Endothelial cell of umbilical vein (primary cell): Measurements from ENCODE around the gene ADGRG1. TPM values are rescaled to one million over a fixed set of nuclear protein-coding genes. Genes with fewer than 3 reads are reported as not detected.
A peak's percentile ranks its signal among the peaks of the same experiment; 100 is the strongest.

ENCODE experiments used
- BruUV-seq: library from RNA; stranded (reverse); fragments of 400-500 nt; replicated peaks from 2 replicates; lab custom pipeline; 2021; lab: Mats Ljungman, UMichigan
- CTCF ChIA-PET: fragments of 300-600, 350-600 bp; sonication (Branson Sonifier 250); formaldehyde crosslinking; loops from one replicate; lab custom pipeline; 2021; ENCODE audit warnings: antibody characterized with exemption, inconsistent platforms; lab: Charles Lee
- POLR2A ChIA-PET: fragments of 300-600, 350-600 bp; sonication (Branson Sonifier 250); formaldehyde crosslinking; loops from one replicate; lab custom pipeline; 2021; ENCODE audit warnings: antibody characterized with exemption, inconsistent platforms; lab: Charles Lee
- DNase-seq: peaks from one replicate; pipeline ENCODE4 v3.0.0-alpha.2; 2011; ENCODE audit warnings: low read depth, low spot score
- FAIRE-seq: peaks from 2 replicates; lab custom pipeline; 2011; peaks lifted over from hg19 to GRCh38; lab: Jason Lieb, UNC
- H2AFZ ChIP-seq: 2 replicates; pipeline ENCODE4 v1.6.0; 2012; ENCODE audit warnings: low read depth, low read length, control low read depth, inconsistent platforms
- H3K27ac ChIP-seq: 2 replicates; pipeline ENCODE4 v1.5.1; 2011; ENCODE audit warnings: low read depth, mild to moderate bottlenecking, control low read depth, low read length, moderate library complexity; ENCODE audit not compliant: insufficient read depth
- H3K27me3 ChIP-seq, 2 experiments: 2 replicates each; pipeline versions ENCODE4 v1.6.0 to v1.6.1; 2011; ENCODE audit warnings: low read length in 2 of 2, mixed read lengths in 1 of 2; ENCODE audit not compliant: control insufficient read depth in 2 of 2, insufficient read depth in 2 of 2
- H3K36me3 ChIP-seq, 2 experiments: 2 replicates in 1 of 2; 3 replicates in 1 of 2; pipeline ENCODE4 v1.5.1; 2011; ENCODE audit warnings: low read length in 2 of 2, mild to moderate bottlenecking in 1 of 2, moderate library complexity in 1 of 2; ENCODE audit not compliant: control insufficient read depth in 2 of 2, insufficient read depth in 2 of 2; ENCODE audit errors: extremely low read depth in 1 of 2
- H3K4me1 ChIP-seq: 3 replicates; pipeline ENCODE4 v1.5.1; 2011; ENCODE audit warnings: mild to moderate bottlenecking, low read length; ENCODE audit not compliant: control insufficient read depth, insufficient read depth; ENCODE audit errors: extremely low read depth
- H3K4me2 ChIP-seq: 2 replicates; pipeline ENCODE4 v1.6.1; 2011; ENCODE audit warnings: low read length, control low read depth, mixed read lengths; ENCODE audit not compliant: insufficient read depth
- H3K4me3 ChIP-seq, 3 experiments: fragments of 200-600 bp in 1 of 3; sonication (generic), shearing (Covaris generic) in 1 of 3; replicated peaks in 1 of 3; 2 replicates each; pipeline ENCODE4 v1.5.1; 2011 to 2016; ENCODE audit warnings: control low read depth in 3 of 3, low read length in 3 of 3, mild to moderate bottlenecking in 2 of 3, inconsistent platforms in 1 of 3, low read depth in 1 of 3, moderate library complexity in 1 of 3; ENCODE audit not compliant: insufficient read depth in 1 of 3
- H3K79me2 ChIP-seq: 2 replicates; pipeline ENCODE4 v1.6.0; 2012; ENCODE audit warnings: low read length, inconsistent platforms; ENCODE audit not compliant: control insufficient read depth, insufficient read depth
- H3K9ac ChIP-seq: replicated peaks from 2 replicates; pipeline ENCODE3; 2011; ENCODE audit warnings: low read length, control low read depth; ENCODE audit not compliant: insufficient read depth; ENCODE audit errors: extremely low read depth
- H3K9me1 ChIP-seq: replicated peaks from 3 replicates; pipeline ENCODE4 v1.6.0; 2011; ENCODE audit warnings: mild to moderate bottlenecking, low read length; ENCODE audit not compliant: control insufficient read depth, insufficient read depth; ENCODE audit errors: extremely low read depth
- H3K9me3 ChIP-seq: replicated peaks from 2 replicates; pipeline ENCODE4 v1.5.1; 2012; ENCODE audit warnings: low read length, inconsistent platforms; ENCODE audit not compliant: control insufficient read depth, insufficient read depth
- H4K20me1 ChIP-seq: replicated peaks from 2 replicates; pipeline ENCODE3; 2011; ENCODE audit warnings: mild to moderate bottlenecking, low read length; ENCODE audit not compliant: control insufficient read depth, insufficient read depth; ENCODE audit errors: extremely low read depth
- EZH2 ChIP-seq: IDR thresholded peaks from 2 replicates; pipeline ENCODE4 v1.6.1; 2012; ENCODE audit warnings: borderline replicate concordance, low read depth, mild to moderate bottlenecking, moderate library complexity, low read length, inconsistent platforms; ENCODE audit not compliant: severe bottlenecking
- FOS ChIP-seq: IDR thresholded peaks from 2 replicates; pipeline ENCODE4 v1.6.1; 2011; ENCODE audit warnings: mild to moderate bottlenecking, low read length, moderate library complexity, borderline replicate concordance; ENCODE audit not compliant: insufficient read depth
- GATA2 ChIP-seq: IDR thresholded peaks from 2 replicates; pipeline ENCODE4 v1.7.0; 2011; ENCODE audit warnings: low read depth, mild to moderate bottlenecking, moderate library complexity, mixed read lengths, low read length; ENCODE audit not compliant: insufficient read length, insufficient read depth
- JUN ChIP-seq: IDR thresholded peaks from 2 replicates; pipeline ENCODE4 v1.6.1; 2011; ENCODE audit warnings: borderline replicate concordance, low read depth; ENCODE audit not compliant: insufficient read length, insufficient read depth
- MYC ChIP-seq: IDR thresholded peaks from one replicate; pipeline ENCODE4 v1.6.1; 2011; ENCODE audit warnings: mild to moderate bottlenecking, low read depth, low read length
- POLR2A ChIP-seq: IDR thresholded peaks from 2 replicates; pipeline ENCODE4 v1.6.1; 2012; ENCODE audit warnings: low read depth, mild to moderate bottlenecking, control low read depth, low read length
- POLR2AphosphoS5 ChIP-seq: IDR thresholded peaks from 2 replicates; pipeline ENCODE4 v1.6.1; 2012; ENCODE audit warnings: low read depth, mild to moderate bottlenecking, control low read depth, low read length, moderate library complexity; ENCODE audit not compliant: insufficient read depth
- dilution Hi-C: fragments of 300-500 bp; cut with MboI; formaldehyde crosslinking; loops from one replicate; pipeline ENCODE4 v1.15.0; 2019; ENCODE audit warnings: low sequenced_read_pairs; ENCODE audit not compliant: extremely low pct_ligation_motif_present
- intact Hi-C: fragments of 100-400 bp; cut with micrococcal nuclease; formaldehyde crosslinking; loops from one replicate; pipeline ENCODE4 v1.10.0; 2022
- polyA plus RNA-seq, 4 experiments: library from polyadenylated mRNA; depleted of rRNA in 3 of 4; stranded (reverse) in 3 of 4; unstranded in 1 of 4; fragments of >200 nt; gene quantifications; 2 replicates each; pipeline versions ENCODE4 v1.2.1 to v1.2.3, GENCODE V29; 2011 to 2012; ENCODE audit warnings: missing spikeins in 1 of 4
- total RNA-seq: library from RNA; stranded (reverse); gene quantifications from 2 replicates; pipeline ENCODE4 v1.2.3, GENCODE V29; 2021
- TF ChIP-seq, protein P1 (sequence below): IDR thresholded peaks from 2 replicates; pipeline ENCODE4 v1.6.1; 2011; ENCODE audit not compliant: insufficient read depth, insufficient read length
- TF ChIP-seq, protein P2 (sequence below), 2 donors: IDR thresholded peaks; 1 replicate in 1 of 2; 2 replicates in 1 of 2; pipeline ENCODE4 v1.5.1; 2011; ENCODE audit warnings: low read length in 2 of 2, mild to moderate bottlenecking in 2 of 2, moderate library complexity in 2 of 2, control low read depth in 1 of 2, inconsistent platforms in 1 of 2, low read depth in 1 of 2; ENCODE audit not compliant: insufficient read depth in 1 of 2; ENCODE audit errors: extremely low read depth in 1 of 2

Gene ADGRG1
- total and polyA plus RNA-seq, 2 donors (not counting 3 experiments of a cell fraction or from before 2014, with no cell fraction given), result 45.6 to 92.5 TPM

DNA sequence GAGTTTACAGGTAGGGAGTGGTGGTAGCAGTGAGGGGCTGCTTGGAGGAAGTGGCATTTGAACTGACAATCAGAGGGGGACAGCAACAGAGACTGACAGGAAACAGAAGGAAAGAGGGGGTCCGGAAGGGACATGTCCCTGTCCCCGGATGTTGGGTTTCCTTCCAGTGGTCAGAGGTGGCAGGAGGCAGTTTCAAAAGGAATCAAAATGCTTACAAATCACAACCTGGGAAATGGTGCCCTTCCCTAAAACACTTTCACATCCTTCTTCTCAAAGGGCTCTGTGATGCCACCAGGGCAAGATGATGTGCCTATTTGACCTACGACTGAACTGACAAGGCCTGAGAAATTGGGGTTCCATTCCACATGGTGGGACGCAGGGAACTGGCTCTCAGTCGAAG is 19.7 kb downstream of the ADGRG1 start:
- H3K27me3 ChIP-seq, result no peaks in the 10 kb centered on the region
- H2AFZ ChIP-seq, result no peak overlapping the region
- no peaks in the 10 kb centered on the region for H3K9me3 ChIP-seq
- no peak overlapping the region for H3K9ac ChIP-seq
- ChIA-PET POLR2A (interaction anchor here (1.4 kb wide), 1 partner anchor 57 kb away, joined by 4 read pairs; no protein-coding TSS in a partner anchor), CTCF (interaction anchor here (1.1 to 5.7 kb wide), 10 partner anchors 8 to 72 kb away, joined by 4 to 117 read pairs (median 24); partner anchors contain the start of gene ADGRG1)
- H3K4me2 ChIP-seq, result peak overlapping the region; percentile 26
- H4K20me1 ChIP-seq, result no peaks in the 10 kb centered on the region
- DNase-seq (no peak), FAIRE-seq (no peak)
- dilution Hi-C loops (no loop called here), intact Hi-C loops (loop anchor here (5.0 to 10.0 kb wide), 2 partner anchors 173 to 354 kb away; partner anchors contain the start of genes USB1 and ZNF319)
- H3K4me3 ChIP-seq, result no peak overlapping the region
- no TSS peak for BruUV-seq
- H3K27ac ChIP-seq, result peak overlapping the region; percentile 14
- peaks cover 37% of the 10 kb centered on the region for H3K4me1 ChIP-seq
- TF ChIP-seq POLR2A (no peak), MYC (no peak), EZH2 (no peak), FOS (no peak), GATA2 (no peak), POLR2AphosphoS5 (no peak), JUN (no peak)
- TF ChIP-seq, protein P1, sequence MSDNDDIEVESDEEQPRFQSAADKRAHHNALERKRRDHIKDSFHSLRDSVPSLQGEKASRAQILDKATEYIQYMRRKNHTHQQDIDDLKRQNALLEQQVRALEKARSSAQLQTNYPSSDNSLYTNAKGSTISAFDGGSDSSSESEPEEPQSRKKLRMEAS, result no peak
- TF ChIP-seq, protein P2, sequence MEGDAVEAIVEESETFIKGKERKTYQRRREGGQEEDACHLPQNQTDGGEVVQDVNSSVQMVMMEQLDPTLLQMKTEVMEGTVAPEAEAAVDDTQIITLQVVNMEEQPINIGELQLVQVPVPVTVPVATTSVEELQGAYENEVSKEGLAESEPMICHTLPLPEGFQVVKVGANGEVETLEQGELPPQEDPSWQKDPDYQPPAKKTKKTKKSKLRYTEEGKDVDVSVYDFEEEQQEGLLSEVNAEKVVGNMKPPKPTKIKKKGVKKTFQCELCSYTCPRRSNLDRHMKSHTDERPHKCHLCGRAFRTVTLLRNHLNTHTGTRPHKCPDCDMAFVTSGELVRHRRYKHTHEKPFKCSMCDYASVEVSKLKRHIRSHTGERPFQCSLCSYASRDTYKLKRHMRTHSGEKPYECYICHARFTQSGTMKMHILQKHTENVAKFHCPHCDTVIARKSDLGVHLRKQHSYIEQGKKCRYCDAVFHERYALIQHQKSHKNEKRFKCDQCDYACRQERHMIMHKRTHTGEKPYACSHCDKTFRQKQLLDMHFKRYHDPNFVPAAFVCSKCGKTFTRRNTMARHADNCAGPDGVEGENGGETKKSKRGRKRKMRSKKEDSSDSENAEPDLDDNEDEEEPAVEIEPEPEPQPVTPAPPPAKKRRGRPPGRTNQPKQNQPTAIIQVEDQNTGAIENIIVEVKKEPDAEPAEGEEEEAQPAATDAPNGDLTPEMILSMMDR (IDR thresholded peaks at IDR 0.05; ENCODE audit: extremely low read depth in 1 of 2, insufficient read depth in 1 of 2, low read depth in 1 of 2, low read length in 2 of 2), result no peak
- H3K9me1 ChIP-seq, result no peaks in the 10 kb centered on the region
- peaks cover 14% of the 10 kb centered on the region for H3K79me2 ChIP-seq
- peaks cover 3 to 9% of the 10 kb centered on the region in 2 experiments for H3K36me3 ChIP-seq
